Rectal smooth muscle tissue (tissue), 1 donor: ENCODE measurements around the gene TRAF2.

Source experiments
- H3K27ac ChIP-seq: one replicate; pipeline ENCODE4 v1.7.0; 2013; ENCODE audit warnings: low read depth, low read length, inconsistent platforms
- H3K27me3 ChIP-seq: one replicate; pipeline ENCODE4 v1.7.0; 2013; ENCODE audit warnings: low read length; ENCODE audit not compliant: control insufficient read depth, insufficient read depth
- H3K36me3 ChIP-seq: one replicate; pipeline ENCODE4 v1.7.0; 2013; ENCODE audit warnings: low read length; ENCODE audit not compliant: control insufficient read depth, insufficient read depth
- H3K4me1 ChIP-seq: one replicate; pipeline ENCODE4 v1.7.0; 2013; ENCODE audit warnings: low read length; ENCODE audit not compliant: control insufficient read depth, insufficient read depth
- H3K4me3 ChIP-seq: one replicate; pipeline ENCODE4 v1.7.0; 2013; ENCODE audit warnings: low read length
- H3K9ac ChIP-seq: one replicate; pipeline ENCODE4 v1.7.0; 2013; ENCODE audit warnings: low read length

The TRAF2 gene

GRCh38 chr9:136935651-136936050 lies 49.3 kb downstream of the TRAF2 start:
- Histone ChIP-seq H3K9ac (no peak overlapping the region), H3K4me1 (no peaks in the 10 kb centered on the region), H3K4me3 (no peak overlapping the region), H3K36me3 (peaks cover 7% of the 10 kb centered on the region), H3K27me3 (no peaks in the 10 kb centered on the region), H3K27ac (no peak overlapping the region)

- Histone ChIP-seq H3K4me1 (no peaks in the 10 kb centered on the region), H3K27me3 (no peaks in the 10 kb centered on the region), H3K4me3 (no peak overlapping the region), H3K36me3 (peaks cover 17% of the 10 kb centered on the region), H3K9ac (no peak overlapping the region), H3K27ac (no peak overlapping the region)
These were observed 50.4 kb downstream of the TRAF2 start for GRCh38 chr9:136936645-136937170.

- Histone ChIP-seq H3K36me3 (peaks cover 23% of the 10 kb centered on the region), H3K9ac (no peak overlapping the region), H3K4me3 (no peak overlapping the region), H3K27ac (no peak overlapping the region), H3K4me1 (no peaks in the 10 kb centered on the region), H3K27me3 (no peaks in the 10 kb centered on the region)
These were observed 51.1 kb downstream of the TRAF2 start for GRCh38 chr9:136937186-136938001.

GRCh38 chr9:136939431-136939995 lies 53.2 kb downstream of the TRAF2 start:
- H3K27ac ChIP-seq = no peak overlapping the region
- H3K36me3 ChIP-seq = peaks cover 23% of the 10 kb centered on the region
- H3K9ac ChIP-seq = no peak overlapping the region

GRCh38 chr9:136939996-136940525 lies 53.7 kb downstream of the TRAF2 start:
- peaks cover 3% of the 10 kb centered on the region for H3K4me1 ChIP-seq
- H3K9ac ChIP-seq = no peak overlapping the region
- no peaks in the 10 kb centered on the region for H3K27me3 ChIP-seq
- H3K36me3 ChIP-seq = peaks cover 23% of the 10 kb centered on the region
- no peak overlapping the region for H3K27ac ChIP-seq
- no peak overlapping the region for H3K4me3 ChIP-seq

More at GRCh38 chr9:136939431-136939995, 53.2 kb downstream of the TRAF2 start:
- peaks cover 3% of the 10 kb centered on the region for H3K4me1 ChIP-seq
- H3K4me3 ChIP-seq = no peak overlapping the region
- no peaks in the 10 kb centered on the region for H3K27me3 ChIP-seq

GRCh38 chr9:136940526-136941230 lies 54.4 kb downstream of the TRAF2 start:
- no peak overlapping the region for H3K4me3 ChIP-seq
- no peaks in the 10 kb centered on the region for H3K27me3 ChIP-seq
- no peak overlapping the region for H3K27ac ChIP-seq
- H3K36me3 ChIP-seq = peaks cover 23% of the 10 kb centered on the region
- peaks cover 3% of the 10 kb centered on the region for H3K4me1 ChIP-seq
- H3K9ac ChIP-seq = no peak overlapping the region

- Histone ChIP-seq H3K27me3 (no peaks in the 10 kb centered on the region), H3K36me3 (peaks cover 23% of the 10 kb centered on the region), H3K4me1 (peaks cover 3% of the 10 kb centered on the region), H3K9ac (no peak overlapping the region), H3K27ac (no peak overlapping the region), H3K4me3 (no peak overlapping the region)
These were observed 55.2 kb downstream of the TRAF2 start for GRCh38 chr9:136941231-136942111.

GRCh38 chr9:136942112-136942880 lies 56.0 kb downstream of the TRAF2 start:
- Histone ChIP-seq H3K9ac (no peak overlapping the region), H3K27me3 (no peaks in the 10 kb centered on the region), H3K4me3 (peak overlapping the region; percentile 90), H3K36me3 (peaks cover 23% of the 10 kb centered on the region), H3K4me1 (peaks cover 3% of the 10 kb centered on the region), H3K27ac (no peak overlapping the region)

- Histone ChIP-seq H3K27ac (no peak overlapping the region), H3K4me3 (peak overlapping the region; percentile 90), H3K36me3 (peaks cover 20% of the 10 kb centered on the region), H3K27me3 (no peaks in the 10 kb centered on the region), H3K9ac (no peak overlapping the region), H3K4me1 (peaks cover 3% of the 10 kb centered on the region)
These were observed 56.5 kb downstream of the TRAF2 start for GRCh38 chr9:136942881-136943230.

GRCh38 chr9:136943291-136944211 lies 57.2 kb downstream of the TRAF2 start:
- Histone ChIP-seq H3K36me3 (peaks cover 20% of the 10 kb centered on the region), H3K9ac (peak overlapping the region; percentile 53), H3K27ac (peak overlapping the region; percentile 79), H3K4me3 (peak overlapping the region; percentile 90), H3K4me1 (peaks cover 3% of the 10 kb centered on the region), H3K27me3 (no peaks in the 10 kb centered on the region)
